GM12801 (cell line): ENCODE measurements around the gene FIGNL1.

Experiments used
- TF ChIP-seq, protein P1 (sequence below): IDR thresholded peaks from one replicate; pipeline ENCODE4 v1.5.1; 2011; ENCODE audit warnings: control low read depth; ENCODE audit not compliant: insufficient read length; ENCODE audit errors: extremely low read depth

The FIGNL1 gene

DNA sequence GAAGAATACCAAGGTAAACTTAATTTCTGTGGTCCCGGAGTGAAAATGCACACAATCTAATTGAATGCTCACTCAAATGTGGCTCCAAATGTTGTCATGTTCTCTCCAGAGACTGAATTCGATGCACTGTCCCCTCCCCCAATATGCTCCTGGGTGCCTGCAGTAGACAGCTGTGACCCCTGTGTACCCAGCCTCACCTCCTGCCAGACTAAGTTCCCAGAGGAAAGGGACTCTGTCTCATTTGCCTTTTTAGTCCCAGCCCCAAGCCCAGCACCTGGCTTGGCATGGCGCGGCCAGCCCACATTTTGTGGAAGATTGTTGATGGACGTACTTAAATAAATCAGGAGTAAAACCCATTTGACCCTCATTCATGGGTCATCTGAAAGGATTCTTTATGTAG lies 21.8 kb upstream of the FIGNL1 start:
- TF ChIP-seq, protein P1, sequence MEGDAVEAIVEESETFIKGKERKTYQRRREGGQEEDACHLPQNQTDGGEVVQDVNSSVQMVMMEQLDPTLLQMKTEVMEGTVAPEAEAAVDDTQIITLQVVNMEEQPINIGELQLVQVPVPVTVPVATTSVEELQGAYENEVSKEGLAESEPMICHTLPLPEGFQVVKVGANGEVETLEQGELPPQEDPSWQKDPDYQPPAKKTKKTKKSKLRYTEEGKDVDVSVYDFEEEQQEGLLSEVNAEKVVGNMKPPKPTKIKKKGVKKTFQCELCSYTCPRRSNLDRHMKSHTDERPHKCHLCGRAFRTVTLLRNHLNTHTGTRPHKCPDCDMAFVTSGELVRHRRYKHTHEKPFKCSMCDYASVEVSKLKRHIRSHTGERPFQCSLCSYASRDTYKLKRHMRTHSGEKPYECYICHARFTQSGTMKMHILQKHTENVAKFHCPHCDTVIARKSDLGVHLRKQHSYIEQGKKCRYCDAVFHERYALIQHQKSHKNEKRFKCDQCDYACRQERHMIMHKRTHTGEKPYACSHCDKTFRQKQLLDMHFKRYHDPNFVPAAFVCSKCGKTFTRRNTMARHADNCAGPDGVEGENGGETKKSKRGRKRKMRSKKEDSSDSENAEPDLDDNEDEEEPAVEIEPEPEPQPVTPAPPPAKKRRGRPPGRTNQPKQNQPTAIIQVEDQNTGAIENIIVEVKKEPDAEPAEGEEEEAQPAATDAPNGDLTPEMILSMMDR: no peak

GRCh38 chr7:50470250-50471163 lies 20.4 kb upstream of the FIGNL1 start:
- TF ChIP-seq, protein P1: no peak

DNA sequence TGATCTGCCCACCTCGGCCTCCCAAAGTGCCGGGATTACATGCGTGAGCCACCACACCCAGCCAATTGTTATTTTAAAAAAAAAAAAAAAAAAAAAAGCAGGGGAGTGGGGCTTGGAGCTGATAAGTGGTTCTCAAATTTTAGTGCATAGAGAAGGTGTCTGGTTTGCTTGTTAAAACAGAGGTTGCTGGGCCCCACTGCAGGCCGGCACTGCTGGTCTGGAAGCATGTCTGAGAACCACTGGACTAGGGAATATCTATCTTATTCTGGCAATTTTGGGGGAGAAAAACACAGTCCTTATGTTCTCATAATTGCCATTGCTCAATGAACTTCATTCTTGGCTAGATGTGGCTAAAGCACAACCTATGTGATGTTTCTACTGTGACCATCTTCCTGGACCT lies 19.0 kb upstream of the FIGNL1 start:
- TF ChIP-seq, protein P1: no peak

GRCh38 chr7:50467817-50468610 lies 17.9 kb upstream of the FIGNL1 start:
- TF ChIP-seq, protein P1: no peak

GRCh38 chr7:50466815-50467585 lies 16.9 kb upstream of the FIGNL1 start:
- TF ChIP-seq, protein P1: no peak

DNA sequence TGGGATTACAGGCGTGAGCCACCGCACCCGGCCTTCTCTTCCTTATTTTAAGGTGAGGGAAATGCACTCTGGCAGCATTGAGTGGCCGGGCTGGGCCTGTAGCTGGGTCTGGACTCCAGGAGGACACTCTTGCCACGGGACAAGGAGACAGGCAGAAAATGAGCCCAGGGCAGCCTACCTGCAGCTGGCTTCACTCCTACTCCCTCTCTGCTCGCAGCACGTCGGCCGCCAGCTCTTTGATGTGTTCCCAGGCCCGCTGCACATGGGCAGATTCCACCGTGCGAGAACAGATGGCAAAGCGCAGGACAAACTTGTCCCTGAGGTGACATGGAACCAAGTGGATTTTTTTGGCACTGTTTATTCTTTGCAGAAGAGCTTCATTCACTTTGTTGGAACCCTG lies 12.9 kb upstream of the FIGNL1 start:
- TF ChIP-seq, protein P1: no peak

DNA sequence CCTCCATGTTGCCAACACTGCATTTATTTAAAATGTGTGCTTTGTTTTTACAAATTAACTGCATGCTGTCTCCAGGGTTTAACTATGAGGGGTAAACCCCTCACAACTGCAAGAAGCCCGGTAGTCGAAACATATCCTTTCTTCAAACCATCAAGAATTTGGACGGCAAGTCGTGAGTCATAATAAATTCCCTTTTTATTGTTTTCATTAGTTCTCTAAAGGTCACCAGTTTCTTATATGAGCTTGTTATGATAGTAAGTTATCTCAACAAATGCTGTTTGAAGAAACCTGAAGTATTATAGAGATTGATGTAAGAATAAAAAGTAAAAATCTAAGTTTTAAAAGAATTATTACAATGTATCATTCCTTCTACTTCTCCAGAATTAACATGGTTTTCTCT lies 12.2 kb upstream of the FIGNL1 start:
- TF ChIP-seq, protein P1: no peak
